Osteoblast (primary cell): ENCODE measurements around the gene GFOD1. TPM values are rescaled to one million over a fixed set of nuclear protein-coding genes. Genes with fewer than 3 reads are reported as not detected.

Experiments
- DNase-seq: peaks from one replicate; pipeline ENCODE4 v3.0.0; 2011; ENCODE audit warnings: low spot score, mixed read lengths; ENCODE audit not compliant: insufficient read length; ENCODE audit errors: missing footprints
- H2AFZ ChIP-seq: 2 replicates; pipeline ENCODE4 v1.6.0; 2011; ENCODE audit warnings: mild to moderate bottlenecking, low read length
- H3K27ac ChIP-seq: 2 replicates; pipeline ENCODE4 v1.5.1; 2011; ENCODE audit warnings: mild to moderate bottlenecking, low read depth, low read length, moderate library complexity
- H3K27me3 ChIP-seq: 2 replicates; pipeline ENCODE4 v1.6.0; 2012; ENCODE audit warnings: mild to moderate bottlenecking, control low read depth, inconsistent platforms, low read length, moderate library complexity; ENCODE audit not compliant: insufficient read depth
- H3K36me3 ChIP-seq: 2 replicates; pipeline ENCODE4 v1.5.1; 2011; ENCODE audit warnings: mild to moderate bottlenecking, low read length, control low read depth, moderate library complexity; ENCODE audit not compliant: insufficient read depth
- H3K4me1 ChIP-seq: 2 replicates; pipeline ENCODE4 v1.5.1; 2011; ENCODE audit warnings: mild to moderate bottlenecking, low read length, control low read depth, moderate library complexity; ENCODE audit not compliant: insufficient read depth
- H3K4me2 ChIP-seq: 2 replicates; pipeline ENCODE4 v1.6.0; 2011; ENCODE audit warnings: mild to moderate bottlenecking, low read length; ENCODE audit not compliant: insufficient read depth
- H3K4me3 ChIP-seq: fragments of 200-600 bp; sonication (generic); 3 replicates; pipeline ENCODE4 v1.5.1; 2012; ENCODE audit warnings: mild to moderate bottlenecking, low read length, inconsistent platforms; ENCODE audit not compliant: insufficient read depth
- H3K79me2 ChIP-seq: 2 replicates; pipeline ENCODE4 v1.6.0; 2012; ENCODE audit warnings: mild to moderate bottlenecking, low read length, control low read depth, inconsistent platforms; ENCODE audit not compliant: insufficient read depth
- H3K9me3 ChIP-seq: 2 replicates; pipeline ENCODE4 v1.5.1; 2011; ENCODE audit warnings: low read depth, low read length, control low read depth
- H4K20me1 ChIP-seq: 2 replicates; pipeline ENCODE4 v1.6.0; 2012; ENCODE audit warnings: mild to moderate bottlenecking, low read length, control low read depth; ENCODE audit not compliant: insufficient read depth
- total RNA-seq: library from RNA; depleted of rRNA; stranded (reverse); fragments of >200 nt; gene quantifications from 2 replicates; pipeline ENCODE4 v1.2.3, GENCODE V29; 2012
- TF ChIP-seq, protein P1 (sequence below): IDR thresholded peaks from 2 replicates; pipeline ENCODE4 v1.5.1; 2011; ENCODE audit warnings: mild to moderate bottlenecking, low read depth, low read length, moderate library complexity; ENCODE audit errors: extremely low read depth

Gene GFOD1
- total RNA-seq, 1 donor: 3.6 TPM

DNA sequence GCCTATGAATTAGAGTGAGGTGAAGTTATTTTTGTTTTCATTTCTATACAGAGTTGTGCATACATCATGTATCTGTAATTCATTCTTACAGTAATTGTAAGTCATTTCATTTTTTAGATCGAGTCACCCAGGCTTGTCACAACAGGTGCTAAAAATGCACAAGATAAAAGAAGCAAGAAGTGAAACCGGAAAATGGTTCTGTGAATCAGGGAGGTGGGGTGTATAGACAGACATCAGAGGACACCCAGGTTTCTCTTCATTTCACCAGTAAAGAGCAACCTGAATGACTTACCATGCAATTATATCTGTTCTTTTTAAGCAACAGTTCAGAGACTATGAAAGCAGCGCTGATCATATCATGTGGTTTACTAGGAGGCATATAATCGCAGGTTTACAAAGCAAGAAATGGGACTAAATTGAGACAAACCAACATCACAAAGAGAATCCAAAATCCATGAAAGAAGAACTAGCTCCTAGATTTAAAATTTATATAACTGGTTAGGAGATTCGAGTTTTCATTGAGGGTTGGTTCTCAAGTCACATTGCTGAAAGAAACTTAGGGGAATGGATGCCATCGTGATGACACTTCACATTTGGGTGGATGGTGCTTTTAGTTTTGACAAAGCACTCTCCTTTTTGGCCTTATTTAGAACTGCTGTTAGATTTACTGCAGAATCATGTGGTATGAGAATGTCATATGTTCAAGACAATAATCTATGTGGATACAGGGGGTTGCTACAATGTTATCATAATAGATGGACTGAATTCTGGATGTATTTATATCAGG is 131.2 kb downstream of the GFOD1 start:
- Histone ChIP-seq H3K4me3 (no peak overlapping the region), H3K79me2 (no peaks in the 10 kb centered on the region), H3K27ac (peak overlapping the region; percentile 44), H4K20me1 (no peaks in the 10 kb centered on the region), H3K27me3 (no peaks in the 10 kb centered on the region), H3K4me1 (peaks cover 23% of the 10 kb centered on the region), H3K36me3 (no peaks in the 10 kb centered on the region), H3K9me3 (no peaks in the 10 kb centered on the region), H2AFZ (no peak overlapping the region), H3K4me2 (peak overlapping the region; percentile 31)
- TF ChIP-seq, protein P1, sequence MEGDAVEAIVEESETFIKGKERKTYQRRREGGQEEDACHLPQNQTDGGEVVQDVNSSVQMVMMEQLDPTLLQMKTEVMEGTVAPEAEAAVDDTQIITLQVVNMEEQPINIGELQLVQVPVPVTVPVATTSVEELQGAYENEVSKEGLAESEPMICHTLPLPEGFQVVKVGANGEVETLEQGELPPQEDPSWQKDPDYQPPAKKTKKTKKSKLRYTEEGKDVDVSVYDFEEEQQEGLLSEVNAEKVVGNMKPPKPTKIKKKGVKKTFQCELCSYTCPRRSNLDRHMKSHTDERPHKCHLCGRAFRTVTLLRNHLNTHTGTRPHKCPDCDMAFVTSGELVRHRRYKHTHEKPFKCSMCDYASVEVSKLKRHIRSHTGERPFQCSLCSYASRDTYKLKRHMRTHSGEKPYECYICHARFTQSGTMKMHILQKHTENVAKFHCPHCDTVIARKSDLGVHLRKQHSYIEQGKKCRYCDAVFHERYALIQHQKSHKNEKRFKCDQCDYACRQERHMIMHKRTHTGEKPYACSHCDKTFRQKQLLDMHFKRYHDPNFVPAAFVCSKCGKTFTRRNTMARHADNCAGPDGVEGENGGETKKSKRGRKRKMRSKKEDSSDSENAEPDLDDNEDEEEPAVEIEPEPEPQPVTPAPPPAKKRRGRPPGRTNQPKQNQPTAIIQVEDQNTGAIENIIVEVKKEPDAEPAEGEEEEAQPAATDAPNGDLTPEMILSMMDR: no peak
- no peak for DNase-seq

DNA sequence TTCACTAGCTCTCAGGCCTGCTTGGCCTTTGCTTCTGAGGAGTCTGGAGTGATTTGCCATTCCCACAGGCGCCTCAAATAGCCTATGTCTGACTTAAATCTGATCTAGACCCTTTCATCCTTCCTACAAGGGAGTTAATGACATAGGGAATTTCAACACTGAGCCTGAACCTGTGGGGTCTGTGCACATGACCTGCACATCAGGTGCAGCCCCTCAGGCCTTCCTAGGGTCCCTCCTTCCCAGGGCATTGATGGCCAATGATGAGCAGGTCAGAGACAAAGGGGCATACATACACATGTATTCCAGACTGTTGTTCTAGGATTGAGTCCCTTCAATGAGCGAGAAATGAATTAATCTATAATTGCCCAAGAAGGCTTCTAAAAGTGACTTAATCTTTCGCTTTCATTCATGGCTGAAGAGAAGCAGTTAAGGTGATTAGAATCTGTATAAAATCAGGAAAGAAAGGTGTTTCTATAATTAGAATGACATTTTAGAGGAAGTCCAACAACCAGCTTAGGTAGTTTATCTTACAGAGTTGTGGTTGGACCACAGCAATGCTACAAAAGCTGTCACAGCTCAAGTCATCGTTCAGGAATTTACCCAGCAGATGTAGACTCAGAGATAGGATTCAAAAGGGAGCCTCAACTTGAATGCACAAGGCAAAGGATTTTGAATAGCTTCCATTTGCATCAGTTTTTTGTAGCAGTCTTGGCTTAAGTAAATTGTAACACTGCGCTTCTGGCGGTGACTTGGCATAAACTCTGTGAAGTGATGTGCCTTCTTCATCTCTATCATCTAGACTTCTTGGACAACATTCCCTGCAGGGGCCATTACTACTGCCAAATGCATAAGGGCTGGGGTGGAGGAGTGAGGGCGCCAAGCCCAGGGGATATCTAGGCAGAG is 132.1 kb downstream of the GFOD1 start:
- Histone ChIP-seq H3K36me3 (no peaks in the 10 kb centered on the region), H3K27ac (peak overlapping the region; percentile 75), H4K20me1 (no peaks in the 10 kb centered on the region), H3K79me2 (no peaks in the 10 kb centered on the region), H3K4me2 (peak overlapping the region; percentile 31), H3K4me1 (peaks cover 23% of the 10 kb centered on the region), H3K4me3 (no peak overlapping the region), H2AFZ (no peak overlapping the region), H3K9me3 (no peaks in the 10 kb centered on the region), H3K27me3 (no peaks in the 10 kb centered on the region)
- no peak for DNase-seq
- TF ChIP-seq, protein P1: no peak

DNA sequence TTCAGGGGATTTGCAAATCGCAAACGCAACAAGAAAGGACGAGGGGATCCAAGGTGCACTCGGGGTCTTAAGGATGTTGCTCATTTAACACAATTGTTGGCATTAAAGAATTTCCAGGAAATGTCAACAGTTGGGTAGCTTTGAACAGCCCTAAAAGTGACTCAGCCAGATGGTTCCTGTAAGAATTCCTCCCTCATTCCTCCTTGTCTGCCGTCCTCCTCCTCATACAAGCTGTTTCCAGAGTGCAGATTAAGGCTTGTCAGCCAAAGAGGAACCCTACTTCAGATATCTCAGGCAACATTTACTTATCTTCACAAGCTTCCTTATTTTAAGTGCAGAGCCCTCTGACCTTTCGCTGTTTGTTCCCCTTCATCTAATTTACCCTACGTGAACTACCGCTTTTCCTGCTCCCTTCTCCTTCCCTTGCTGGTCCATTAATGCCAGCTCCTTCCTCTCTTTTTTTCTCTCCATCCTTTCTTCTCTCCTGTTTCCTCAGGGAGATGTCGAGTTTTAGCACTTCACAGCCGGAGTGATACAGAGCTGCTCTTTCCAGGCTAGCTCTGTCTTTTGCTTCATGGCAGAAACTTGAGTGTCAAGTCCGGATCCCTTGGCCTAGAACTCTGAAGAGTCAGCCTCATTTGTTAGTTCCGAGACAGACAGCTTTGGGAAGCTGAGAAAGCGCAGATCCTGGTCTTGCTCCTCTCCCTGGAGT is 132.9 kb downstream of the GFOD1 start:
- Histone ChIP-seq H3K27me3 (no peaks in the 10 kb centered on the region), H3K9me3 (no peaks in the 10 kb centered on the region), H3K4me1 (peaks cover 23% of the 10 kb centered on the region), H3K4me2 (no peak overlapping the region), H2AFZ (no peak overlapping the region), H3K79me2 (no peaks in the 10 kb centered on the region), H3K27ac (peak overlapping the region; percentile 75), H3K36me3 (no peaks in the 10 kb centered on the region), H4K20me1 (no peaks in the 10 kb centered on the region), H3K4me3 (no peak overlapping the region)
- TF ChIP-seq, protein P1: no peak
- no peak for DNase-seq
